Measurements from ENCODE around the gene TBC1D32.

Gene TBC1D32

GRCh38 chr6:121110733-121111132, 223.5 kb downstream of the TBC1D32 start:
- Histone ChIP-seq H2BK120ac (ENCODE audit: low read depth, low read length) (no peak overlapping the region), H3K27me3 (ENCODE audit: insufficient read depth, low read length, poor library complexity) (no peaks in the 10 kb centered on the region), H3K36me3 (ENCODE audit: control insufficient read depth, insufficient read depth, low read length) (no peaks in the 10 kb centered on the region), H3K4me2 (ENCODE audit: low read length) (no peak overlapping the region), H3K18ac (ENCODE audit: low read length) (no peak overlapping the region), H2BK5ac (ENCODE audit: low read length) (no peak overlapping the region), H3K4ac (ENCODE audit: low read depth, low read length) (no peak overlapping the region), H3K23ac (ENCODE audit: low read length) (no peak overlapping the region), H3K79me2 (ENCODE audit: control insufficient read depth, insufficient read depth, low read length) (no peaks in the 10 kb centered on the region), H2AK5ac (ENCODE audit: low read length) (no peak overlapping the region), H4K8ac (ENCODE audit: low read depth, low read length) (no peak overlapping the region), H4K5ac (ENCODE audit: low read length) (no peak overlapping the region), H3K4me3 (ENCODE audit: low read length) (no peak overlapping the region), H2BK15ac (replicated peaks; ENCODE audit: low read depth) (no peak overlapping the region), H3K56ac (ENCODE audit: low read length) (no peak overlapping the region), H3K9ac (ENCODE audit: low read length) (no peak overlapping the region), H3K79me1 (ENCODE audit: low read length) (no peaks in the 10 kb centered on the region), H3K4me1 (ENCODE audit: control insufficient read depth, low read depth, low read length) (no peaks in the 10 kb centered on the region), H3K27ac (ENCODE audit: low read depth, low read length) (no peak overlapping the region)
- no CpG with 5 or more reads among the region's 4 CpGs for WGBS (ENCODE audit: extremely low coverage, insufficient coverage, low lambda C conversion rate)
- no peak for DNase-seq

- H3K23ac ChIP-seq (ENCODE audit: low read length) = no peak overlapping the region
- no peak for DNase-seq
- no peak overlapping the region for H4K8ac ChIP-seq (ENCODE audit: low read depth, low read length)
- H2AK5ac ChIP-seq (ENCODE audit: low read length) = no peak overlapping the region
- no CpG with 5 or more reads among the region's 1 CpG for WGBS (ENCODE audit: extremely low coverage, insufficient coverage, low lambda C conversion rate)
- H3K79me1 ChIP-seq (ENCODE audit: low read length) = no peaks in the 10 kb centered on the region
- no peak overlapping the region for H2BK5ac ChIP-seq (ENCODE audit: low read length)
- no peak overlapping the region for H3K4me2 ChIP-seq (ENCODE audit: low read length)
- H3K4me3 ChIP-seq (ENCODE audit: low read length) = no peak overlapping the region
- no peak overlapping the region for H3K18ac ChIP-seq (ENCODE audit: low read length)
- no peak overlapping the region for H4K5ac ChIP-seq (ENCODE audit: low read length)
- no peaks in the 10 kb centered on the region for H3K36me3 ChIP-seq (ENCODE audit: control insufficient read depth, insufficient read depth, low read length)
- H2BK15ac ChIP-seq (replicated peaks; ENCODE audit: low read depth) = no peak overlapping the region
- no peak overlapping the region for H3K9ac ChIP-seq (ENCODE audit: low read length)
- H3K4me1 ChIP-seq (ENCODE audit: control insufficient read depth, low read depth, low read length) = no peaks in the 10 kb centered on the region
- H3K79me2 ChIP-seq (ENCODE audit: control insufficient read depth, insufficient read depth, low read length) = no peaks in the 10 kb centered on the region
- H2BK120ac ChIP-seq (ENCODE audit: low read depth, low read length) = no peak overlapping the region
- no peak overlapping the region for H3K4ac ChIP-seq (ENCODE audit: low read depth, low read length)
- H3K27ac ChIP-seq (ENCODE audit: low read depth, low read length) = no peak overlapping the region
- H3K56ac ChIP-seq (ENCODE audit: low read length) = no peak overlapping the region
- no peaks in the 10 kb centered on the region for H3K27me3 ChIP-seq (ENCODE audit: insufficient read depth, low read length, poor library complexity)
Measured at GRCh38 chr6:121106962-121107361, 227.3 kb downstream of the TBC1D32 start.

GRCh38 chr6:121105461-121105860, 228.8 kb downstream of the TBC1D32 start:
- Histone ChIP-seq H3K4me1 (ENCODE audit: control insufficient read depth, low read depth, low read length) (no peaks in the 10 kb centered on the region), H2BK5ac (ENCODE audit: low read length) (no peak overlapping the region), H3K23ac (ENCODE audit: low read length) (no peak overlapping the region), H3K27me3 (ENCODE audit: insufficient read depth, low read length, poor library complexity) (no peaks in the 10 kb centered on the region), H2BK120ac (ENCODE audit: low read depth, low read length) (no peak overlapping the region), H3K36me3 (ENCODE audit: control insufficient read depth, insufficient read depth, low read length) (no peaks in the 10 kb centered on the region), H4K8ac (ENCODE audit: low read depth, low read length) (no peak overlapping the region), H3K4me2 (ENCODE audit: low read length) (no peak overlapping the region), H3K9ac (ENCODE audit: low read length) (no peak overlapping the region), H4K5ac (ENCODE audit: low read length) (no peak overlapping the region), H3K4ac (ENCODE audit: low read depth, low read length) (no peak overlapping the region), H3K56ac (ENCODE audit: low read length) (no peak overlapping the region), H2BK15ac (replicated peaks; ENCODE audit: low read depth) (no peak overlapping the region), H3K79me1 (ENCODE audit: low read length) (no peaks in the 10 kb centered on the region), H3K4me3 (ENCODE audit: low read length) (no peak overlapping the region), H2AK5ac (ENCODE audit: low read length) (no peak overlapping the region), H3K27ac (ENCODE audit: low read depth, low read length) (no peak overlapping the region), H3K79me2 (ENCODE audit: control insufficient read depth, insufficient read depth, low read length) (no peaks in the 10 kb centered on the region), H3K18ac (ENCODE audit: low read length) (no peak overlapping the region)
- peak; percentile 6 for DNase-seq
- no CpG with 5 or more reads among the region's 4 CpGs for WGBS (ENCODE audit: extremely low coverage, insufficient coverage, low lambda C conversion rate)

- no peak overlapping the region for H3K4ac ChIP-seq (ENCODE audit: low read depth, low read length)
- no peaks in the 10 kb centered on the region for H3K27me3 ChIP-seq (ENCODE audit: insufficient read depth, low read length, poor library complexity)
- H3K79me1 ChIP-seq (ENCODE audit: low read length) = no peaks in the 10 kb centered on the region
- H2AK5ac ChIP-seq (ENCODE audit: low read length) = no peak overlapping the region
- no peak overlapping the region for H4K5ac ChIP-seq (ENCODE audit: low read length)
- H3K4me1 ChIP-seq (ENCODE audit: control insufficient read depth, low read depth, low read length) = no peaks in the 10 kb centered on the region
- H3K18ac ChIP-seq (ENCODE audit: low read length) = no peak overlapping the region
- H2BK15ac ChIP-seq (replicated peaks; ENCODE audit: low read depth) = no peak overlapping the region
- no peak overlapping the region for H4K8ac ChIP-seq (ENCODE audit: low read depth, low read length)
- no peak overlapping the region for H2BK5ac ChIP-seq (ENCODE audit: low read length)
- H3K36me3 ChIP-seq (ENCODE audit: control insufficient read depth, insufficient read depth, low read length) = no peaks in the 10 kb centered on the region
- no peak overlapping the region for H3K4me3 ChIP-seq (ENCODE audit: low read length)
- DNase-seq = no peak
- no peaks in the 10 kb centered on the region for H3K79me2 ChIP-seq (ENCODE audit: control insufficient read depth, insufficient read depth, low read length)
- no peak overlapping the region for H3K27ac ChIP-seq (ENCODE audit: low read depth, low read length)
- H2BK120ac ChIP-seq (ENCODE audit: low read depth, low read length) = no peak overlapping the region
- no peak overlapping the region for H3K56ac ChIP-seq (ENCODE audit: low read length)
- no peak overlapping the region for H3K23ac ChIP-seq (ENCODE audit: low read length)
- no peak overlapping the region for H3K9ac ChIP-seq (ENCODE audit: low read length)
- H3K4me2 ChIP-seq (ENCODE audit: low read length) = no peak overlapping the region
Measured at GRCh38 chr6:121093928-121094327, 240.4 kb downstream of the TBC1D32 start.

GRCh38 chr6:121090492-121090891, 243.8 kb downstream of the TBC1D32 start:
- no peak overlapping the region for H4K5ac ChIP-seq (ENCODE audit: low read length)
- H3K36me3 ChIP-seq (ENCODE audit: control insufficient read depth, insufficient read depth, low read length) = no peaks in the 10 kb centered on the region
- DNase-seq = no peak
- no peak overlapping the region for H3K18ac ChIP-seq (ENCODE audit: low read length)
- H2AK5ac ChIP-seq (ENCODE audit: low read length) = no peak overlapping the region
- no peak overlapping the region for H3K23ac ChIP-seq (ENCODE audit: low read length)
- no peaks in the 10 kb centered on the region for H3K79me1 ChIP-seq (ENCODE audit: low read length)
- no peak overlapping the region for H2BK15ac ChIP-seq (replicated peaks; ENCODE audit: low read depth)
- WGBS (ENCODE audit: extremely low coverage, insufficient coverage, low lambda C conversion rate) = no CpG with 5 or more reads among the region's 1 CpG
- H3K56ac ChIP-seq (ENCODE audit: low read length) = no peak overlapping the region
- H3K27me3 ChIP-seq (ENCODE audit: insufficient read depth, low read length, poor library complexity) = no peaks in the 10 kb centered on the region
- no peak overlapping the region for H3K9ac ChIP-seq (ENCODE audit: low read length)
- H4K8ac ChIP-seq (ENCODE audit: low read depth, low read length) = no peak overlapping the region
- H3K4me1 ChIP-seq (ENCODE audit: control insufficient read depth, low read depth, low read length) = no peaks in the 10 kb centered on the region
- H3K27ac ChIP-seq (ENCODE audit: low read depth, low read length) = no peak overlapping the region
- no peak overlapping the region for H3K4me3 ChIP-seq (ENCODE audit: low read length)
- H3K79me2 ChIP-seq (ENCODE audit: control insufficient read depth, insufficient read depth, low read length) = no peaks in the 10 kb centered on the region
- no peak overlapping the region for H2BK5ac ChIP-seq (ENCODE audit: low read length)
- H2BK120ac ChIP-seq (ENCODE audit: low read depth, low read length) = no peak overlapping the region
- no peak overlapping the region for H3K4ac ChIP-seq (ENCODE audit: low read depth, low read length)
- no peak overlapping the region for H3K4me2 ChIP-seq (ENCODE audit: low read length)

GRCh38 chr6:121086876-121087275, 247.4 kb downstream of the TBC1D32 start:
- Histone ChIP-seq H2BK5ac (ENCODE audit: low read length) (no peak overlapping the region), H3K79me1 (ENCODE audit: low read length) (no peaks in the 10 kb centered on the region), H2BK120ac (ENCODE audit: low read depth, low read length) (no peak overlapping the region), H4K8ac (ENCODE audit: low read depth, low read length) (no peak overlapping the region), H3K27me3 (ENCODE audit: insufficient read depth, low read length, poor library complexity) (no peaks in the 10 kb centered on the region), H3K79me2 (ENCODE audit: control insufficient read depth, insufficient read depth, low read length) (no peaks in the 10 kb centered on the region), H3K27ac (ENCODE audit: low read depth, low read length) (no peak overlapping the region), H3K4ac (ENCODE audit: low read depth, low read length) (no peak overlapping the region), H4K5ac (ENCODE audit: low read length) (no peak overlapping the region), H2AK5ac (ENCODE audit: low read length) (no peak overlapping the region), H3K4me2 (ENCODE audit: low read length) (no peak overlapping the region), H2BK15ac (replicated peaks; ENCODE audit: low read depth) (no peak overlapping the region), H3K9ac (ENCODE audit: low read length) (no peak overlapping the region), H3K23ac (ENCODE audit: low read length) (no peak overlapping the region), H3K4me3 (ENCODE audit: low read length) (no peak overlapping the region), H3K4me1 (ENCODE audit: control insufficient read depth, low read depth, low read length) (no peaks in the 10 kb centered on the region), H3K18ac (ENCODE audit: low read length) (no peak overlapping the region), H3K36me3 (ENCODE audit: control insufficient read depth, insufficient read depth, low read length) (no peaks in the 10 kb centered on the region), H3K56ac (ENCODE audit: low read length) (no peak overlapping the region)
- no CpG with 5 or more reads among the region's 3 CpGs for WGBS (ENCODE audit: extremely low coverage, insufficient coverage, low lambda C conversion rate)
- no peak for DNase-seq

All from mesendoderm (in vitro differentiated cells).